Psoas muscle (tissue), 8 donors: ENCODE results near the gene CLEC2B. TPM values are rescaled to one million over a fixed set of nuclear protein-coding genes. Genes with fewer than 3 reads are reported as not detected.
A peak's percentile ranks its signal among the peaks of the same experiment; 100 is the strongest.

Experiments used
- ATAC-seq, 4 donors: fragments of 200-7000 bp; cut with Tn5 transposase; one replicate each; pipeline ENCODE4 v1.9.1; 2020; ENCODE audit warnings: moderate library complexity in 3 of 4, mild to moderate bottlenecking in 2 of 4
- DNase-seq, 2 donors: peaks; one replicate each; pipeline ENCODE4 v3.0.0-alpha.2; 2020
- H3K27ac ChIP-seq: fragments of 200-600 bp; one replicate; pipeline ENCODE4 v1.8.0; 2022
- H3K27me3 ChIP-seq, 3 donors: fragments of 200-600 bp in 1 of 3; one replicate each; pipeline versions ENCODE4 v1.6.1 to v1.8.0; 2013 to 2022; ENCODE audit warnings: low read length in 2 of 3, mild to moderate bottlenecking in 2 of 3, moderate library complexity in 1 of 3; ENCODE audit not compliant: insufficient read depth in 3 of 3
- H3K36me3 ChIP-seq, 2 donors: fragments of 200-600 bp in 1 of 2; one replicate each; pipeline versions ENCODE4 v1.6.1 to v1.8.0; 2013 to 2022; ENCODE audit warnings: low read depth in 1 of 2, mild to moderate bottlenecking in 1 of 2, moderate library complexity in 1 of 2; ENCODE audit not compliant: insufficient read depth in 1 of 2
- H3K4me1 ChIP-seq: fragments of 200-600 bp; one replicate; pipeline ENCODE4 v1.8.0; 2022
- H3K4me3 ChIP-seq: fragments of 200-600 bp; one replicate; pipeline ENCODE4 v1.8.0; 2022; ENCODE audit warnings: mild to moderate bottlenecking
- H3K9me3 ChIP-seq: fragments of 200-600 bp; one replicate; pipeline ENCODE4 v1.8.0; 2022
- WGBS, 3 donors: extraction: QIAGEN DNeasy Blood & Tissue Kit; methylation state at CpG; one replicate each; pipeline versions ENCODE4 v1.1.6 to v1.1.7; 2013; 5-methylcytosine and 5-hydroxymethylcytosine counted together
- intact Hi-C, 2 donors: fragments of 100-400 bp; cut with DNase I; formaldehyde crosslinking; loops; one replicate each; pipeline versions ENCODE4 v1.11.0 to v1.14.2; 2022
- polyA plus RNA-seq, 3 donors: library from polyadenylated mRNA; stranded (reverse); fragments of 200-250 nt; gene quantifications; one replicate each; pipeline ENCODE4 v1.2.3, GENCODE V29; 2013
- total RNA-seq, 4 donors: library from RNA; stranded (reverse); fragmentation: NEBNext Ultra II Directional in 2 of 4; extraction: Animal tissue kit (Norgen Biotek cat#: 25700) in 2 of 4; gene quantifications; one replicate each; pipeline versions ENCODE4 v1.2.1 to v1.2.4, GENCODE V29; 2021 to 2023
- TF ChIP-seq, protein P1 (sequence below): fragments of 200-600 bp; IDR thresholded peaks from one replicate; pipeline ENCODE4 v1.8.0; 2022; ENCODE audit warnings: antibody characterized with exemption
- donor health status: healthy with polysubstance abuse.
- donor health status: DM: no; HTN: no; CAD: no; lungs with moderate emphysema.
- donor health status: Bipolar disorder and iron deficiency.
- donor health status: healthy.
- donor health status: DM: yes; HTN: yes; CAD: no.
- donor health status: DM: no; HTN: no; CAD: no.
- donor health status: DM: no; HTN: no; CAD: no.
- donor health status: DM: yes; HTN: yes; CAD: no.

CLEC2B gene
- total and polyA plus RNA-seq, 7 donors: 5.5 to 24.9 (median 12.6) TPM

DNA sequence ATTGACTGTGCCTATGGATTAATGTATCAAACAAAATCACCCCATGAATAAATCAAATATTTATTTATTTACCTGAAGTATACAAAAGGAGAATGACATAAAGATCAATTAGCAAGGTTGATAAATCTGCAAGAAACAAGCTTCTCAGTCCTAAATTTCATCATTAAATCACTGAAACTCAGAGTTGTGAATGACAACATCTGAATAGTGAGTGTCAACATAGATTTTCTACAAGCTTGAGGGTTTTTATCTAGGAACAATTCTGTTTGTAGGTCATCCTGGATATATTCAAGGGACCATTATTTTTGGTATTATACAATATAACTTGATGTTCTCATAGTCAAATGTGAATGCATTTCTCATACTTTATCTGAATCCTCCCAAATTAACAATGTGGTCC is 59.3 kb downstream of the CLEC2B start:
- Histone ChIP-seq H3K27me3 (no peaks in the 10 kb centered on the region), H3K36me3 (no peaks in the 10 kb centered on the region), H3K4me1 (peaks cover 7% of the 10 kb centered on the region), H3K9me3 (no peaks in the 10 kb centered on the region), H3K27ac (no peak overlapping the region), H3K4me3 (no peak overlapping the region)
- TF ChIP-seq, protein P1, sequence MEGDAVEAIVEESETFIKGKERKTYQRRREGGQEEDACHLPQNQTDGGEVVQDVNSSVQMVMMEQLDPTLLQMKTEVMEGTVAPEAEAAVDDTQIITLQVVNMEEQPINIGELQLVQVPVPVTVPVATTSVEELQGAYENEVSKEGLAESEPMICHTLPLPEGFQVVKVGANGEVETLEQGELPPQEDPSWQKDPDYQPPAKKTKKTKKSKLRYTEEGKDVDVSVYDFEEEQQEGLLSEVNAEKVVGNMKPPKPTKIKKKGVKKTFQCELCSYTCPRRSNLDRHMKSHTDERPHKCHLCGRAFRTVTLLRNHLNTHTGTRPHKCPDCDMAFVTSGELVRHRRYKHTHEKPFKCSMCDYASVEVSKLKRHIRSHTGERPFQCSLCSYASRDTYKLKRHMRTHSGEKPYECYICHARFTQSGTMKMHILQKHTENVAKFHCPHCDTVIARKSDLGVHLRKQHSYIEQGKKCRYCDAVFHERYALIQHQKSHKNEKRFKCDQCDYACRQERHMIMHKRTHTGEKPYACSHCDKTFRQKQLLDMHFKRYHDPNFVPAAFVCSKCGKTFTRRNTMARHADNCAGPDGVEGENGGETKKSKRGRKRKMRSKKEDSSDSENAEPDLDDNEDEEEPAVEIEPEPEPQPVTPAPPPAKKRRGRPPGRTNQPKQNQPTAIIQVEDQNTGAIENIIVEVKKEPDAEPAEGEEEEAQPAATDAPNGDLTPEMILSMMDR: no peak
- DNase-seq (no peak), ATAC-seq (no peak)
- intact Hi-C loops: loop anchor here (5.0 to 10.0 kb wide), 3 partner anchors 63 to 117 kb away; no protein-coding TSS in a partner anchor

DNA sequence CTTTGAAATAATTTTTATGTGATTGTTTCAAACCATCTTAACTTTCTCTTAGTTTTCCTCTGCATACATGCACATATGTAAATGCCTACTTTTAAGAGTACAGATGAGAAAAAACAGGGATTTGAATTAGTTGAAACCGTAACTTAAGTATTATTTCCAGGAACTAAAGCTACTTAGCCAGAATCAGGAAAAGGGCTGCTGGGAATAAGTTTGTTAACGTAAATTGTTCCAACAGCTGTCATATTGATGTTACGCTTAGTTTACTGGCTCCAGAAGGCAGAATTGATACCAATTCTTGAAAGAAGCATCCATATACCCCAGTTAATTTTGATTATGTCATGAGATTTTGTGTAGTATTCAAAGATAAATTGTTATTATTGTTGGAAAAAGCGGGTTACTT is 59.8 kb downstream of the CLEC2B start:
- intact Hi-C loops: loop anchor here in 1 of 2 donors (5.0 kb wide), 1 partner anchor 62 kb away; no protein-coding TSS in a partner anchor
- Histone ChIP-seq H3K27ac (no peak overlapping the region), H3K4me3 (no peak overlapping the region), H3K27me3 (no peaks in the 10 kb centered on the region), H3K9me3 (no peaks in the 10 kb centered on the region), H3K36me3 (no peaks in the 10 kb centered on the region), H3K4me1 (peaks cover 7% of the 10 kb centered on the region)
- ATAC-seq: no peak
- no peak for DNase-seq
- TF ChIP-seq, protein P1: no peak
- WGBS, 3 donors: 55 to 58% (median 57%) methylated on average over 4 of the region's 4 CpGs

DNA sequence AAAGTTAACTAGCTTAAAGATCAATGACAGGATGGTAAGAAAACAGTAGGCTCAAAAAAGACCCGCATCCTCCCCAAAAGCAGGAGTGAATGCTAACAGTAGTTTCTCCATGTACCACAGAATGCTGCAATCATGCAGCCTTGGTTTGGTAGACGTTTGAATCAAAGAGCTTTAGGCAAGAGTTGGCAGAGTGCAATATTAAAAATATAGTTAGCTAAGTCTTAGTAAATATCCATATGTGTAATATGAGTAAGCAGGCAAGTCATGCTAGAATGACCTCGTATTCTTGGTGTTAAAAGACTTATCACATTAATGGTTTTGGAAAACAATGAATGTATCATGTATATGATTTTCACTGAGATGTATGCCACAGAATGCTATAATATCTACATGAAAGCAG is 60.6 kb downstream of the CLEC2B start:
- ATAC-seq: no peak
- TF ChIP-seq, protein P1: no peak
- no peaks in the 10 kb centered on the region for H3K27me3 ChIP-seq
- H3K4me1 ChIP-seq: peaks cover 7% of the 10 kb centered on the region
- no peaks in the 10 kb centered on the region for H3K9me3 ChIP-seq
- H3K4me3 ChIP-seq: no peak overlapping the region
- no peak for DNase-seq
- no peak overlapping the region for H3K27ac ChIP-seq
- H3K36me3 ChIP-seq: no peaks in the 10 kb centered on the region
- intact Hi-C loops: loop anchor here in 1 of 2 donors (5.0 kb wide), 1 partner anchor 61 kb away; no protein-coding TSS in a partner anchor
- WGBS, 3 donors: 47 to 55% (median 49%) methylated on average over 3 of the region's 3 CpGs

DNA sequence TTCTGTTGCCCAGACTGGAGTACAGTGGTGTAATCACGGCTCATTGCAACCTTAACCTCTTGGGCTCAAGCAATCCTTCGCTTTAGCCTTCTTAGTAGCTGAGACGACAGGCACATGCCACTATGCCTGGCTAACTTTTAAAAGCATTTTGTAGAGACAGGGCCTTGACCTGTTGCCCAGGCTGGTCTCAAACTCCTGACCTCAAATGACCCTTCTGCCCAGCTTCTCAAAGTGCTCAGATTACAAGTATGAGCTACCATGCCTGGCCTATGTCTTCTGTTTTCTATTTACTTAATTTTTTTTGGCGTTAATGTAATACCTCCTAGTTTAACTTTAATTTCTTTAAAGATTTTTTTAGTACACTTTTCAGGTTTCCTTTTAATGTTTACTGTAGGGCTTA is 62.4 kb downstream of the CLEC2B start:
- Histone ChIP-seq H3K4me1 (peaks cover 7% of the 10 kb centered on the region), H3K9me3 (no peaks in the 10 kb centered on the region), H3K4me3 (no peak overlapping the region), H3K36me3 (no peaks in the 10 kb centered on the region), H3K27me3 (no peaks in the 10 kb centered on the region), H3K27ac (peak overlapping the region; percentile 56)
- TF ChIP-seq, protein P1: no peak
- WGBS, 3 donors: 20 to 32% (median 26%) methylated on average over 4 of the region's 4 CpGs
- ATAC-seq: peak in 3 of 4 donors; percentile 55 to 91 (median 71)
- intact Hi-C loops: loop anchor here in 1 of 2 donors (5.0 kb wide), 1 partner anchor 59 kb away; no protein-coding TSS in a partner anchor
- DNase-seq: no peak

DNA sequence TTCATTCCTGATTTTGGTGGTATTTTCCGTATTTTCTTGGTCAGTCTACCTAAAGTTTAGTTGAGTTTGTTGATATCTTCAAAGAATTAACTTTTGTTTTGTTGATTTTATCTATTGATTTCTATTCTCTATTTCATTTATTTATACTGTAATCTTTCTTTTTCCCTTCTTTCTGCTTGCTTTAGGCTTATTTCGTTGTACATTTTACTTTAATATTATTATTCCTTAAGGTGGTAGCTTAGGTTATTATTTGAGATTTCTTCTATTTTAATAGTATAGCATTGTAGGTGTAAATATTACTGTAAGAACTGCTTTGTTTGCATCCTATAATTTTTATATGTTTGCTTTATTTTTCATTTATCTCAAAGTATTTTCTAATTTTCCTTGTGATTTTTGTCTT is 63.3 kb downstream of the CLEC2B start:
- no peaks in the 10 kb centered on the region for H3K36me3 ChIP-seq
- DNase-seq (no peak), ATAC-seq (no peak)
- H3K27me3 ChIP-seq: no peaks in the 10 kb centered on the region
- H3K27ac ChIP-seq: no peak overlapping the region
- intact Hi-C loops: loop anchor here in 1 of 2 donors (5.0 kb wide), 1 partner anchor 59 kb away; no protein-coding TSS in a partner anchor
- H3K4me1 ChIP-seq: peaks cover 7% of the 10 kb centered on the region
- H3K9me3 ChIP-seq: no peaks in the 10 kb centered on the region
- TF ChIP-seq, protein P1: no peak
- H3K4me3 ChIP-seq: no peak overlapping the region
- WGBS, 3 donors: 91 to 98% (median 95%) methylated on average over 2 of the region's 2 CpGs
